ENCODE results near the gene QTRT2.

GRCh38 chr3:114093596-114093995 is 37.1 kb downstream of the QTRT2 start:
- TF ChIP-seq, protein P1, sequence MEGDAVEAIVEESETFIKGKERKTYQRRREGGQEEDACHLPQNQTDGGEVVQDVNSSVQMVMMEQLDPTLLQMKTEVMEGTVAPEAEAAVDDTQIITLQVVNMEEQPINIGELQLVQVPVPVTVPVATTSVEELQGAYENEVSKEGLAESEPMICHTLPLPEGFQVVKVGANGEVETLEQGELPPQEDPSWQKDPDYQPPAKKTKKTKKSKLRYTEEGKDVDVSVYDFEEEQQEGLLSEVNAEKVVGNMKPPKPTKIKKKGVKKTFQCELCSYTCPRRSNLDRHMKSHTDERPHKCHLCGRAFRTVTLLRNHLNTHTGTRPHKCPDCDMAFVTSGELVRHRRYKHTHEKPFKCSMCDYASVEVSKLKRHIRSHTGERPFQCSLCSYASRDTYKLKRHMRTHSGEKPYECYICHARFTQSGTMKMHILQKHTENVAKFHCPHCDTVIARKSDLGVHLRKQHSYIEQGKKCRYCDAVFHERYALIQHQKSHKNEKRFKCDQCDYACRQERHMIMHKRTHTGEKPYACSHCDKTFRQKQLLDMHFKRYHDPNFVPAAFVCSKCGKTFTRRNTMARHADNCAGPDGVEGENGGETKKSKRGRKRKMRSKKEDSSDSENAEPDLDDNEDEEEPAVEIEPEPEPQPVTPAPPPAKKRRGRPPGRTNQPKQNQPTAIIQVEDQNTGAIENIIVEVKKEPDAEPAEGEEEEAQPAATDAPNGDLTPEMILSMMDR (IDR thresholded peaks at IDR 0.05): no peak
- TF ChIP-seq POLR2AphosphoS5 (IDR thresholded peaks at IDR 0.05) (no peak), POLR2A (IDR thresholded peaks at IDR 0.05) (no peak), EP300 (IDR thresholded peaks at IDR 0.05) (no peak)

All from upper lobe of left lung (tissue), 4 donors.